SW 1271 (cell line): Measurements from ENCODE around the gene WAC.
"Not testable (repeated sequence)": the region's sequence is repeated elsewhere in the genome, so short reads cannot be mapped to it uniquely, and the experiment has no call there.

Experiments
- DNase-seq, 2 experiments: peaks; one replicate each; lab custom pipeline; 2025; lab: John Stamatoyannopoulos, UW

Gene WAC, protein sequence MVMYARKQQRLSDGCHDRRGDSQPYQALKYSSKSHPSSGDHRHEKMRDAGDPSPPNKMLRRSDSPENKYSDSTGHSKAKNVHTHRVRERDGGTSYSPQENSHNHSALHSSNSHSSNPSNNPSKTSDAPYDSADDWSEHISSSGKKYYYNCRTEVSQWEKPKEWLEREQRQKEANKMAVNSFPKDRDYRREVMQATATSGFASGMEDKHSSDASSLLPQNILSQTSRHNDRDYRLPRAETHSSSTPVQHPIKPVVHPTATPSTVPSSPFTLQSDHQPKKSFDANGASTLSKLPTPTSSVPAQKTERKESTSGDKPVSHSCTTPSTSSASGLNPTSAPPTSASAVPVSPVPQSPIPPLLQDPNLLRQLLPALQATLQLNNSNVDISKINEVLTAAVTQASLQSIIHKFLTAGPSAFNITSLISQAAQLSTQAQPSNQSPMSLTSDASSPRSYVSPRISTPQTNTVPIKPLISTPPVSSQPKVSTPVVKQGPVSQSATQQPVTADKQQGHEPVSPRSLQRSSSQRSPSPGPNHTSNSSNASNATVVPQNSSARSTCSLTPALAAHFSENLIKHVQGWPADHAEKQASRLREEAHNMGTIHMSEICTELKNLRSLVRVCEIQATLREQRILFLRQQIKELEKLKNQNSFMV

DNA sequence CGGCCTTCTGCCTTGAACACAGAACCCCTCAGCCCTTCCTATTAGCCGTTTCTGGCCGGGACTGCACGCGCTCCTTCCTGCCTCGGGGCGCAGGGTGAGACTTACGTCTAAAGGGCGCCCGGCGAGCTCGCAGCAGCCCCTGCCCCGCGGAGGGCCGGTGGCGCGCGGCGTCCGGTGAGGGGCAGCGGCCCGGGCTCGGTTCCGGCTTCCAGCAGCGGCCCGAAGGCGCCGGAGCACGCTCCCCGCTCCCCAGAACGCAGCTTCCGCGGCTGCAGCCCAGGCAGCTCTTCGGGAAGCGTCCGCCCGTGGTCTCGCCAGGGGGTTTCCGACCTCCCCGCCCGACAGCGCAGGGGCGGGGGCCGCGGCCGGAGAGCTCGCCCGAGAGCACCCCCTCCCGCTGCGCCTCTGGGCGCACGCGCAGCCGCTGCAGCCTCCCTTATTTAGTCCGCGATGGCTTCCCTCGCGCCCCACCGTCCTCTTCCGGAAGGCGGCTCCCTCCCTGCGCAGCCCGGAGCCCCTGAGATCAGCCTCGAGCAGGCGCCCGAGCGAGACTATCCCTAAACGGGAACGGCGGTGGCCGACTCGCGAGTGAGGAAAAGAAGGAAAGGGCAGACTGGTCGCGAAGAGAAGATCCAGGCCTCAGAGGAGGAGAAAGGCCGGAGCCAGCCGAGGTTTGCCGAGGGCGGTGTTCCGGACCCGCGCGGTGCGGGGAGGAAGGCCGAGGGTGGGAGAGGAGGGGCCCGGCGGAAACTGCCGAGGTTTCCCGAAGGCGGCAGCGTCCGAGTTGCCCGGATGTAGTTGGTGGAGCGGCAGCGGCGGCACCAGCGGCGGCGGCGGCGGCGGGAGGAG, at the start of gene WAC:
Gene WAC, plus strand, starts transcription at position 782 of the 849 bp plus-strand sequence. CDS start 462 bp downstream, outside the sequence.
- peak; percentile 94 to 97 for DNase-seq

DNA sequence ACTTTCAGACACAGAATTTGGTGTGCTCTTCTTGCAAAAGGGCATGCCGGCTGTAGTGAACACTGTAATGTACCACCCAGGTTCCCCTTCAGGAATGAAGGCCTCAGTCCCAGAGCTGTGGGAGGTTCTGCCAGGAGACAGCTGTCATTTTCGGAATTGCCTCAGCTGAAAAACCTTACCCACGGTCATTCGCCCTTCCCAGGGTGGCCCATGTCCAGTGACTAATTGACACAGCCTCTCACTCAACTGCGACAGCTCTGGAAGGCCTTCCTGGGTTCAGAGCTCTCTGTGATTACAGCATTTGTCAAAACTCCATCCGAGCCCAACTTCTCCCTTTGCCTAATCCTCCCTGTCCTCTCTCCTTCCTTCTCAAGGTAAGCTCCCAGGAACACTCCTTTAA, 43.7 kb upstream of the WAC start:
- no peak for DNase-seq

DNA sequence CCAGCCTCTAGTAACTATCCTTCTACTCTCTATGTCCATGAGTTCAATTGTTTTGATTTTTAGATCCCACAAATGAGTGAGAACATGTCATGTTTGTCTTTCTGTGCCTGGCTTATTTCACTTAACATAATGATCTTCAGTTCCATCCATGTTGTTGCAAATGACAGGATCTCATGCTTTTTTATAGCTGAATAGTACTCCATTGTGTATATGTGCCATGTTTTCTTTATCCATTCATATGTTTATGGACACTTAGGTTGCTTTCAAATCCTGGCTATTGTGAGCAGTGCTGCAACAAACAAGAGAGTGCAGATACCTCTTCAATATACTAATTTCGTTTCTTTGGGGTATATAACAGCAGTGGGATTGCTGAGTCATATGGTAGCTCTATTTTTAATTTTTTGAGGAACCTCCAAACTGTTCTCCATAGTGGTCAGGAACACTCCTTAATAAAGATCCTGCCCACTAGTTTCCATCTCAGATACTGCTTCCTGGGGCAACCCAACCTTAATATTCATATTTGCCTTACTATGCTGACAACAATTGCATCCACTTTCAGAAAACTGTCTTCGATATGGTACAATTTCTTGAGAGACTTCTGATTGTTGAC, 42.6 kb upstream of the WAC start:
- not testable (repeated sequence) for DNase-seq

DNA sequence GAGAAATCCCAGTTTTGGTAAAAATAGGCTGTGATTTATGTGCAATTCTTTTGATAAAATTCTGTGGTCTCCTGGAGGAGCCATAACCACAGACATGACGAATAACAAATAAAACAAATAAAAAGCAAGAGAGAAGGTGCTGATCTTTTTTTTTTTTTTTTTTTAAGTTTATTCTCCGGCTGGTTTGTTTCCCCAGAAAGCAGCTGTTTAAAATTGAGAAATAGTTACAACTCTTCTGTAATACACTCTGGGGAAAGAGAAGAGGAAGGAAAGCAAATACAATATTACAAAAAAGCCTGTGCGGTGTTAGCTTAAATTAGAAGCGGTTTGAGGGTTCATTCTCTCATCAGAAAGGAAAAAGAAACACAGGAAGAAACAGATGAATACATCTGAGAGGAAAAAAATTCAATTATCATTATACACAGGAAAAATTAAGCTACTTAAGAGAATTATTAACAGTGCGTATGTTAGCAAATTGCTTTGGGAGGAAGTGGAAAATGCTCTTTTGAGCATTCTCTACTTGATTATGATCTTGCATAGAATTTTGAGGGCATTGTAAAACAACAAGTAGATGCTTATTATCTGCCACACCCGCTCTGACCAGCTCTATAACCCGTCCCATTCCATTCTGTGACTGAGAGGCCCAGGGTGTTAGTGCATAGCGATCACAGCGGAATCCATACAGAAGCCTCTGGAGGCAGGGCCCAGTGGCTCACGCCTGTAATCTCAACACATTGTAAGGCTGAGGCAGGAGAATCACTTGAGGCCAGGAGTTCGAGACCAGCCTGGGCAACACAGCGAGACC, 40.6 kb upstream of the WAC start:
- no peak for DNase-seq

DNA sequence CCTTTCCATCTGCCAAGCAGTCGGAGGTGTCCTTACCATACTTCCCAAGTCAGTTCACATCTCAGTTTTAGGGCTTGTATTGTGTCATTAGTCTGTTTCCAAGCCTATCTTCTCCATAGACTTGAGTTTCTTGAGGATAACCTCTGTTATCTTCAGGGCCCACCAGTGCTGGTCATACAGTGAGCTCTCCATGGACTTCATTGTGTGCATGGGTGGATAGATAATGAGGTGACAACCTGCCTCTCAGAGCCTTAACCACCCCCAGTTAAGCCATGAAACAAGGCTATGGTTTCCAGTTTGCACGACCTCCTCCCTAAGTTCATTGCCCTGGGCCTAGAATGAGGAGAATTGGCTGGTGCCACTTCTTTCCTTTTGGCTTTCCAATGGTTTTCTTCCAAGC, 38.5 kb upstream of the WAC start:
- no peak for DNase-seq

DNA sequence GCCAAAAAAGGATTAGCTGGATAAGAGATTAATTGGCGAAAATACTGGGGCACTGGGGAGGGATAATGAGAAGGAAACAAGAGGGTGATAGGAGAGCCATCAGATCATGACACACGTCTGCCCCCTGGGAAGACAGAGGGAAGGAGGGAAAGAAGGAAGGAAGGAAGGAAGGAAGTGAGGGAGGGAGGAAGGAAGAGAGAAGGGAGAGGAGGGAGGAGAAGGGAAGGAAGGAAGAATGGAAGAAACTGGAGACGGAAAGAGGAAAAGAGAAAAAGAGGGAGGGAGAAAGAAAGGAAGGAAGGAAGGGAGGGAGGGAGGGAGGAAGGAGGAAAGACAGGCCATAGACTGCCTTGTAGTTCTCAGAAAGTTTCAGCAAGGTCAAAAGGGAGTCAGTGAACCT, 37.8 kb upstream of the WAC start:
- DNase-seq, result no peak

DNA sequence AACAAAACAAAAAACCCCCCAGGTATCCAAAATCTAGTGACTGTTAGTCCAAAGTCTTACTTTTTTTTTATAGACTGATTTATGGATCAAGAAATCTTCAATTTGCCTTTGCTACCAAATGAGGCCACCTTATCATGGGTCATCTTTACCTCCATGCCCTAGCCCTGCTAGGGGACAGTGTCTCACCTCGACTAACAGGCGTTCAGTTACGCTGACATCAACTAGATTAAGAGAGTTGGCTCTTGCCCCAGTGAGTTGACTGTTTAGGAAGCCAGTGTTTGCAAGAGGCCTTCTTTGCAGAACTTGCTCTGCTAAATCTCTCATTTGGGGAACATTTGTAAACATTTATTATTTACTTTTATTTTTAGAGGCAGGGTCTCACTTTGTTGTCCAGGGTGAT, 36.9 kb upstream of the WAC start:
- DNase-seq, result no peak

DNA sequence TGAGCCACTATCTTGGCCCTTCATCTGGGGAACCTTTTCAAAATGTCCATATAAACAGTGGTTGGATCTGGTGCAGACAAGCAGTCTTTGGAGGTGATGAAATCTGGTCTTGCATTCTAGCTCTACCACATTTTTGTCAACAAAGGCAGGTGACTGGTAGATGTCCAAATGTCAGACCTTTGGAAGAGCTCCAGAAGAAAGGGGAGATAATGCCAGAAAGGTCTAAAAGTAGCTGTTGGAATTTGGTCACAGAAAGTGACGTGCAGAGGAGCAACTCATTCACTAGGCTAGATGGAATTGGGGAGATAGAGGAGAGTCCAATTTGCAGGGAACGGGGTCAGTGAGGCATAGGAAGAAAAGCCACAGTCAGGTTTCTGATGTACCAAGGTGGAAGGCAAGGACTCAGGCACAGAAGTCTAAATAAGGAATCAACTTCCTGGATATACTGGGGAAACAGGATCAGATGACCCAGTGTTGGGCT, 36.4 kb upstream of the WAC start:
- no peak for DNase-seq

DNA sequence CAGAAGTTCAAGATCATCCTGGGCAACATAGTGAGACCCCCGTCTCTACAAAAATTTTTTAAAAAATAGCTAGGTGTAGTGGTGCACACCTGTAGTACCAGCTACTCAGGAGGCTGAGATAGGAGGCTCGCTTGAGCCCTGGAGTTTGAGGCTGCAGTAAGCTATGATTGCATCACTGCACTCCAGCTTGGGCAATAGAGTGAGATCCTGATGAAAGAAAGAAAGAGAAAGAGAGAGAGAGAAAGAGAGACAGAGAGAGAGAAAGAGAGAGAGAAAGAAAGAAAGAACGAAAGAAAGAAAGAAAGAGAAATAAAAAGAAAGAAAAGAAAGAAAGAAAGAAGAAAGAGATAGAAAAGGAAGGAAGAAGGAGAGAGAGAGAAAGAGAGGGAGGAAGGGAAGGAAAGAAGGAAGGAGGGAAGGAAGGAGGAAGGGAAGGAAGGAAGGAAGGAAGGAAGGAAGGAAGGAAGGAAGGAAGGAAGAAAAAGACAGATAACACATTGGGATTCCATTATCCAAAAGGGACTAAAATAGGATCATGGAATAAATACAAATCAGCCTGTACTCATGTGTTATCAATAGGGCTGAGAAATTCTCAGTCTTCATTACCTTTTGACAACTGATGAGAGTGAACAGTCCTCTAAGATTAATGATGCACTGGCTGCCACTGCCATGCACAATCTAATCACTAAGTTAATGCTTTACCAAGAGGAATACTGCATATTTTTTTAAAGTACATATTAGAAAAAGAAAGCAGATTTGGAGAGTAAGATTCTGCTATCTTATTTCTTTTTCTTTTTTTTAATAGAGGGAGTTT, 35.4 kb upstream of the WAC start:
- no peak for DNase-seq

DNA sequence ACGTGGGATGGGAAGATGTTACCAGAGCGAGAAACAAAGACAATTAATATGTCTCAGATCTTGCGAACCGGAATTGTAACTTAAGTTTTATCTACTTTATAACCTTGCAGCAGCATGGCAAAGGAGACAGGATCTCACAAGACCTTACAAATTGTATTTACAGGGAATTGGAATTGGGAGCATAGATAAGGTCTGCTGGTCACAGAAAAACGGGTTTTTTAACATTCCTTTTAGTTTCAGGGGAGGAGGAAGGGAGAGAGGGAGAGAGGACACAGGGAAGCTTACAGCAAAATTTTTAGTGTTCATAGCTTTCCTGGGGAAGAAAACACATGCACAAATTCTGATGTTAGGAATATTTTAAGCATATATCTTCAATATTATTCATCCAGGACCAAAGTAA, 32.7 kb upstream of the WAC start:
- not testable (repeated sequence) for DNase-seq

DNA sequence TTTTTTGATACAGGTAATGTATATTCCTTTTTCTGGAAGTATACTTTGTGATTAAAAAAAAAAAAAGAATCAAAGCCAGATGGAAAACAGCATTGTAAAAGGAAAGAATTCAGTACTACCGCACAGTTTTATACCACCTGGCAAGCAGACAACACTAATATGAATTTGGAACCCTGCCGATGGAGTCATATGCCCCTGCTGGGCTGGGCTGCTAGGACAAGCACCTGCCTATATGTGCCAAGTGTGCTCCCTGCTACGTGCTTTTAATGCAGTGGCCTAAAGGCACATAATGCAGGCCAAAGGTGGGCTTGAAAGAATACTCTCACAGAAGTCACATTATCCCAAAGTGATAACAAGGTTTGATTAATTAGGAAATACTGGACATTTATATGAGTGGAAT, 29.8 kb upstream of the WAC start:
- peak in 1 of 2 experiments; percentile 28 for DNase-seq

DNA sequence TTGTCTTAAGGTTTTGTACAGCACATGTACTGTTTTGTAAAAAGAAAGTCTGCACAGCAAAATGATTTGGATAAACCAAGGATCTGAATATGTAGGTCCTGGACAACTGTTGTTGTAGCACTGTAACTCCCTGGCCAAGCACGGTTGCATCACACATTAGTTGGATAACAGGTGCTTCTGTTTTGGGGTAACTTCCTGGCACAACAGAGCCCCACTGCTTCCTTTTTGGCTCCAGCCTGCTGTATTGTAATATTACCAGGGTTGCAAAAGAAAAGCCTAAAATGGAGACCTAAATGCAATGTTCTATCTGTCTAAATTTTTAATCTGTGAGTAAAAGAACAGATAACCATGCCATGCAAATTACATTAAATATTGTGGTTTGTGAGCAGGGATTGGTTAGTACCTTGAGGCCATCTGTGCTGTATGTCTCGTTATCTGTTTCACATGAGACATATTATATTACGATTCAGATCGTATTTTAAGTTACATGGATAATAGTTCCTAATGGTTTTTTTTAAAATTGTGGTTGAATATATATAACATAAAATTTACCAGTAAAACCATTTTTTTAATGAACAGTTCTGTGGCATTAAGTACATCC, 27.5 kb upstream of the WAC start:
- DNase-seq, result no peak

DNA sequence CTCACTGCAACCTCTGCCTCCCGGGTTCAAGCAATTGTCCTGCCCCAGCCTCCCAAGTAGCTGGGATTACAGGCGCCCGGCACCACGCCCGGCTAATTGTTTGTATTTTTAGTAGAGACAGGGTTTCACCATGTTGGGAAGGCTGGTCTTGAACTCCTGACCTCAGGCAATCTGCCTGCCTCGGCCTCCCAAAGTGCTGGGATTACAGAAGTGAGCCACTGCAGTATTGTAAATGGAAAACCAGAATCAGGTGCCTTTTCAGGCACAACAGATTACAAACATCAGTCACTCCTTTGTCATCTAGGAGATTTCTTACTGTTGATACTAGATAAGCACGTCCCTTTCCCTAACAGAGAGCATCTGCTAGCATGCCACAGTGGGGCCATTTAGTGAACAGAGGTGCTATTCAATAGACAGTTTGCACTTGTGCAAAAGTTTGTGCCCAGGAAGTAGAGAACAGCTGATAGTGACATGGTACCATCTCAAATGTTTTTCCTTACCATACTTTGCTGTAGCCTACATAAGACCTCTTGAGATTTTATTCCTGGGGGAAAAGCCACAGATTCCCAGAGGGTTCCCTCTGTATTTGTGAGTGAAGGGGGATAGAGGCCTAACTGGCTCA, 24.5 kb upstream of the WAC start:
- no peak for DNase-seq

DNA sequence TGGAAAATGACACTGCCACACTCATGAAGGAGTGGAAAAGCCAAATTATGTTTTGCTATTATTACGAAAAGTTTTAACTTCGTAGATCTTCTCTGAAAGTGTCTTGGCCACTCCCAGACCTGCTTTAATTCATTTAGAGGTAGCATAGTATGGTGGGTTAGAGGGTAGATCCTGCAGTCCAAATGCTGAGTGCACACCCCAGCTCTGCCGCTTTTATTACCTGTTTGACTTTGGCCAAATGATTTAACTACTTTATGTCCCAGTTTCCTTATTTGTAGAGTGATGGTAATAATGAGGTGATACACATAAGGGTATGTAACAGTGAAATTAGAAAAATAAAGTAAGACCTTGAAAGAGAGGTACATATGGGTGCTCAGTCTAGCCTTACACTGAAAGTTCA, 23.6 kb upstream of the WAC start:
- no peak for DNase-seq

DNA sequence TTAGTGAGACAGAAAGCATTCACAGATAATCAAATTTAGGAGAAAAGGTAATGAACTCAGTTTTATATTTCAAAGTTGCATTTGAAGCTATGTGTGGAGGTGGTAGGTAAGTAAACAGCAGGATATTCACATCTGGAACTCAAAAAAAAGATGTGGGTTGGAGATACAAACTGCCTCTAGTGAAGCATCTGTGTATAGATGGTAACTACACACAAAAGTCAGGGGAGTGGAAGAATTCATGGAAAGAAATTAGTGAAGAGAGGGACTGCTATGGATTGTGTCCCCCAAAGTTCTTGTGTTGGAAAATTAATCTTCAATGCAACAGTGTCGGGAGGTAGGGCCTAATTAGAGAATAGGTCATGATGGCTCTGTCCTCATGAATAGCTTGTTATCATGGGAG, 18.3 kb upstream of the WAC start:
- DNase-seq, result no peak

DNA sequence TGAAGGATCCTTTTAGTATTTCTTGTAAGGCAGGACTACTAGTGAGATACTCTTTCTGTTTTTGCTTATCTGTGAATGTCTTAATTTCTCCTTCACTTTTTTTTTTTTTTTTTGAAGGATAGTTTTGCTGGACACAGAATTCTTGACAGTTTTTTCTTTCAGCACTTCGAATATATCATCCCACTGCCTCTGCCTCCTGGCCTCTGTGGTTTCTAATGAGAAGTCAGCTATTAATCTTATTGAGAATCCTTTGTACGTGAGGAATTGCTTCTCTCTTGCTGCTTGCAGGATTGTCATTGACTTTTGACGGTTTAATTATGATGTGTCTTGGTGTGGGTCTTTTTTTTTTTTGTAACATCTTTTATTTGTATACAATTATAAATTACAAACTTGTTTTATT, 12.6 kb upstream of the WAC start:
- no peak for DNase-seq

DNA sequence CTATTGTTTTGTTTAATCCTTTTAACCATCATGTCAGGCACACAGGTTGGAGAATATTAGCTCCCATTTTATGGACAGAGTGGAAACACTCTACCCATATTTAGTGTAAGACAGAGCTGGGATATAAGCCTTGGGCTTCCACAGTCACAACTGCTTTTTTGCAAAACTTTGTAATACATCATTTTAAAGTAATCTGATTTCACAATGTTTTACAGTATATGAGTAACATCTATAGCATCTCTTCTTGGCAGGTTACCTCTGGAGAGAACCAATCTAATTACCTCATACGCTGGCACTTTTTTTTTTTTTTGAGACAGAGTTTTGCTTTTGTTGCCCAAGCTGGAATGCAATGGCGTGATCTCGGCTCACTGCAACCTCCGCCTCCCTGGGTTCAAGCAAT, 12.1 kb upstream of the WAC start:
- DNase-seq, result peak; percentile 21 to 30

DNA sequence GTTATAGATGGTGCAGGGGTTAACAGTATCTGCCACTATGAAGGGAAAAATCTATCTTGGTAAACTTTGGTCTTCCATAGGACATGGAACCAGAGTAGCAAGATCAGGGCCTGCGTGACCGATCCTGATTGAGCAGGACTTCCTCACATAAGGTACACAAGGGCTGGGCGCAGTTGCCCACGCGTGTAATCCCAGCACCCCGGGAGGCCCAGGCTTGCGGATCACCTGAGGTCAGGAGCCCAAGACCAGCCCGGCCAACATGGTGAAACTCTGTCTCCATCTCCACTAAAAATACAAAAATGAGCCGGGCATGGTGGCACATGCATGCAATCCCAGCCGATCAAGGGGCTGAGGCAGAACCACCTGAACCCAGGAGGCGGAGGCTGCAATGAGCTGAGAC, 11.0 kb upstream of the WAC start:
- not testable (repeated sequence) for DNase-seq

DNA sequence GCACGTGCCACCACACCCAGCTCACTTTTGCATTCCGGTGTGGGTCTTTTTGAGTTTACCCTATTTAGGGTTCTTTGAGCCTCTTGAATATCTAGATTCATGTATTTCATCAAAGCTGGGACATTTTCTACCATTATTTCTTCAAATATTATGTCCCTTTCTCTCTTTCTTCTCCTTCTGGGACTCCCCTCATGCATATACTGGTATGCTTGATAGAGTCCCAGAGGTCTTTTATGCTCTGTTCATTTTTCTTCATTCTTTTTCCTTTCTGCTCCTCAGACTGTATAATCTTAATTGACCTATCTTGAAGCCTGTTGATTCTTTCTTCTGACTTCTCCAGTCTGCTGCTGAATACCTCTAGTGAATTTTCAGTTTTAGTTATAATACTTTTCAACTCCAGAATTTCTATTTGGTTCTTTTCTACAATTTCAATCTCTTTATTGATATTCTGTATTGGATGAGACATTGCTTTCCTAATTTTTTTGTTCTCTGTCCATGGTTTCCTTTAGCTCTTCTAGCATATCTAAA, 9.1 kb upstream of the WAC start:
- no peak for DNase-seq
